Tibial nerve (tissue), 4 donors: ENCODE results near the gene TSSK2.

ENCODE experiments used
- CTCF ChIP-seq, 5 experiments: fragments of 200-600 bp in 3 of 5; fragments of 450-650 bp in 2 of 5; sonication (generic) in 3 of 5; IDR thresholded peaks; one replicate each; pipeline ENCODE4 v1.5.1; 2016 to 2019; ENCODE audit warnings: antibody characterized with exemption in 5 of 5, mild to moderate bottlenecking in 3 of 5, moderate library complexity in 2 of 5
- EP300 ChIP-seq, 2 donors: sonication (generic); formaldehyde crosslinking; IDR thresholded peaks; one replicate each; pipeline ENCODE4 v1.6.1; 2017; ENCODE audit warnings: antibody characterized with exemption in 2 of 2, mild to moderate bottlenecking in 1 of 2
- POLR2A ChIP-seq, 2 donors: fragments of 450-650 bp; IDR thresholded peaks; one replicate each; pipeline ENCODE4 v1.6.1; 2017; ENCODE audit warnings: antibody characterized with exemption in 2 of 2, mild to moderate bottlenecking in 2 of 2, moderate library complexity in 2 of 2

- TF ChIP-seq CTCF (IDR thresholded peaks at IDR 0.05) (no peak), POLR2A (IDR thresholded peaks at IDR 0.05) (no peak), EP300 (IDR thresholded peaks at IDR 0.05) (no peak)
These were observed 7.3 kb downstream of the TSSK2 start for GRCh38 chr22:19138217-19139000.
